ENCODE results near the gene TOMM40.

Gene TOMM40

GRCh38 chr19:44893332-44894051 lies 2.4 kb downstream of the TOMM40 start:
- H3K27ac ChIP-seq, result no peak overlapping the region
- TF ChIP-seq ZFX (IDR thresholded peaks at IDR 0.05), result no peak
- no peak for TF ChIP-seq CTCF (conservative IDR thresholded peaks at IDR 0.05)

GRCh38 chr19:44894052-44894400 lies 3.0 kb downstream of the TOMM40 start:
- TF ChIP-seq ZFX (IDR thresholded peaks at IDR 0.05), result no peak
- no peak for TF ChIP-seq CTCF (conservative IDR thresholded peaks at IDR 0.05)

GRCh38 chr19:44894946-44895345 lies 3.9 kb downstream of the TOMM40 start:
- H3K27ac ChIP-seq, result no peak overlapping the region
- TF ChIP-seq ZFX (IDR thresholded peaks at IDR 0.05), result no peak
- no peak for TF ChIP-seq CTCF (conservative IDR thresholded peaks at IDR 0.05)

More at GRCh38 chr19:44894052-44894400, 3.0 kb downstream of the TOMM40 start:
- H3K27ac ChIP-seq, result no peak overlapping the region

GRCh38 chr19:44897835-44898234 lies 6.8 kb downstream of the TOMM40 start:
- TF ChIP-seq ZFX (IDR thresholded peaks at IDR 0.05) (no peak), CTCF (conservative IDR thresholded peaks at IDR 0.05) (no peak)
- H3K27ac ChIP-seq, result no peak overlapping the region

GRCh38 chr19:44900328-44901244 lies 9.5 kb downstream of the TOMM40 start:
- H3K27ac ChIP-seq, result no peak overlapping the region
- TF ChIP-seq CTCF (conservative IDR thresholded peaks at IDR 0.05) (no peak), ZFX (IDR thresholded peaks at IDR 0.05) (no peak)

GRCh38 chr19:44903216-44903601 lies 12.2 kb downstream of the TOMM40 start:
- no peak overlapping the region for H3K27ac ChIP-seq
- TF ChIP-seq ZFX (IDR thresholded peaks at IDR 0.05) (no peak), CTCF (conservative IDR thresholded peaks at IDR 0.05) (no peak)
